GM06990 (cell line): Measurements from ENCODE around the gene SIRT7.

Source experiments
- DNase-seq: peaks from one replicate; pipeline ENCODE4 v3.0.0-alpha.2; 2011; ENCODE audit not compliant: insufficient read length; ENCODE audit errors: extremely low read depth
- H3K27me3 ChIP-seq: replicated peaks from 2 replicates; pipeline ENCODE4 v1.6.0; 2011; ENCODE audit warnings: low read length; ENCODE audit not compliant: control insufficient read depth, insufficient read depth
- H3K36me3 ChIP-seq: 2 replicates; pipeline ENCODE4 v1.5.1; 2011; ENCODE audit warnings: low read length; ENCODE audit not compliant: control insufficient read depth, insufficient read depth
- H3K4me3 ChIP-seq: replicated peaks from 2 replicates; pipeline ENCODE4 v1.5.1; 2011; ENCODE audit warnings: low read depth, mild to moderate bottlenecking, control low read depth, low read length
- TF ChIP-seq, protein P1 (sequence below): IDR thresholded peaks from 2 replicates; pipeline ENCODE4 v1.5.1; 2011; ENCODE audit warnings: low read length, control low read depth, mild to moderate bottlenecking, inconsistent platforms; ENCODE audit not compliant: insufficient read depth, poor library complexity, severe bottlenecking

Gene SIRT7

GRCh38 chr17:81935709-81936084 is 17.7 kb upstream of the SIRT7 start:
- peak overlapping the region; percentile 42 for H3K4me3 ChIP-seq
- TF ChIP-seq, protein P1, sequence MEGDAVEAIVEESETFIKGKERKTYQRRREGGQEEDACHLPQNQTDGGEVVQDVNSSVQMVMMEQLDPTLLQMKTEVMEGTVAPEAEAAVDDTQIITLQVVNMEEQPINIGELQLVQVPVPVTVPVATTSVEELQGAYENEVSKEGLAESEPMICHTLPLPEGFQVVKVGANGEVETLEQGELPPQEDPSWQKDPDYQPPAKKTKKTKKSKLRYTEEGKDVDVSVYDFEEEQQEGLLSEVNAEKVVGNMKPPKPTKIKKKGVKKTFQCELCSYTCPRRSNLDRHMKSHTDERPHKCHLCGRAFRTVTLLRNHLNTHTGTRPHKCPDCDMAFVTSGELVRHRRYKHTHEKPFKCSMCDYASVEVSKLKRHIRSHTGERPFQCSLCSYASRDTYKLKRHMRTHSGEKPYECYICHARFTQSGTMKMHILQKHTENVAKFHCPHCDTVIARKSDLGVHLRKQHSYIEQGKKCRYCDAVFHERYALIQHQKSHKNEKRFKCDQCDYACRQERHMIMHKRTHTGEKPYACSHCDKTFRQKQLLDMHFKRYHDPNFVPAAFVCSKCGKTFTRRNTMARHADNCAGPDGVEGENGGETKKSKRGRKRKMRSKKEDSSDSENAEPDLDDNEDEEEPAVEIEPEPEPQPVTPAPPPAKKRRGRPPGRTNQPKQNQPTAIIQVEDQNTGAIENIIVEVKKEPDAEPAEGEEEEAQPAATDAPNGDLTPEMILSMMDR: no peak
- no peaks in the 10 kb centered on the region for H3K27me3 ChIP-seq
- H3K36me3 ChIP-seq: peaks cover 8% of the 10 kb centered on the region
- DNase-seq: no peak

DNA sequence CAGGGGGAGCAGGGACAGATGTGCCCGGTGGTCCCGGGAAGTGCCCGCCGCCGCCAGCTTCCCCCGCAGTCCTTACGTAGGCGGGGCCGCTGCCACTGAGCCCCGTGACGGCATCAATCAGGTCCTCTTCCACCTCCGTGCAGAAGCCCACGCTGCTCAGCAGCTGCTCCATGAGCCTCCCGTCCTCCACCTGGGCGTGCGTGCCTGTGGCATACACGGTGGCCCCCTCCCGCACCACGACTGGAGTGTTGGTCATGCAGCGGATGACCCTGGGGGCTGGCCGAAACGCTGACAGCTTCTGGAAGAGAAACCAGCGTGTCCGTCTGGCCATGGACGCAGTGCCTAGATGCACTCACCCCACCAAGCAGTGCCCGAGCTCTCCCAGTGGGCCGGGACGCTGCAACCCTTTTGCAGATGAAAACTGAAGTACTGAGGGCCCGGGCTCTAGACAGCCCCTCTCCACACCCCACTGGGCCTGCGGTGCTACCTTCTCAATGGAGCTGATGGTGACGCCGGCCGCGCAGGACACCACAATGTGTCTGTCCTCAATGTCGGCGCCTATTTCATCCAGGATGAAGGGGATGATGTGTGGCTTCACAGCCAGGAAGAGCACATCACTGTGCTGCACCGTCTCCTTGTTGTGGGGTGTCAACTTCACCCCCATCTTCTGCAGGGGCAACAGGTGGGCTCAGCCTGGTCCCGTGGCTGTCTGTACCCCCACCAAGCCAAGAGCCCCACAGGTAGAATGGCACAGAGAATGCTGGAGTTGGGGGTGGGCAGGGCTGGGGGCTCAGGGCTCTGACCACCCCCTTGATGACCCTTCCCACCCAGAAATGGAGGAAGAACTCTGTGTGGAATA is 17.1 kb upstream of the SIRT7 start:
- Histone ChIP-seq H3K36me3 (peaks cover 8% of the 10 kb centered on the region), H3K4me3 (no peak overlapping the region), H3K27me3 (no peaks in the 10 kb centered on the region)
- TF ChIP-seq, protein P1: no peak
- DNase-seq: no peak

- no peak overlapping the region for H3K4me3 ChIP-seq
- TF ChIP-seq, protein P1: no peak
- peaks cover 8% of the 10 kb centered on the region for H3K36me3 ChIP-seq
- DNase-seq: no peak
- H3K27me3 ChIP-seq: no peaks in the 10 kb centered on the region
Measured at GRCh38 chr17:81934098-81934757, 16.3 kb upstream of the SIRT7 start.

- TF ChIP-seq, protein P1: no peak
Measured at GRCh38 chr17:81933178-81933699, 15.3 kb upstream of the SIRT7 start.

GRCh38 chr17:81932333-81932983 is 14.5 kb upstream of the SIRT7 start:
- H3K4me3 ChIP-seq: no peak overlapping the region
- no peak for DNase-seq
- TF ChIP-seq, protein P1: no peak
- H3K27me3 ChIP-seq: no peaks in the 10 kb centered on the region
- H3K36me3 ChIP-seq: peaks cover 8% of the 10 kb centered on the region

More at GRCh38 chr17:81933178-81933699, 15.3 kb upstream of the SIRT7 start:
- Histone ChIP-seq H3K27me3 (no peaks in the 10 kb centered on the region), H3K36me3 (peaks cover 8% of the 10 kb centered on the region), H3K4me3 (no peak overlapping the region)
- no peak for DNase-seq
